ENCODE measurements around the gene TGM6. TPM values are rescaled to one million over a fixed set of nuclear protein-coding genes. Genes with fewer than 3 reads are reported as not detected.

Gene TGM6
- total RNA-seq, 4 donors from 2014 or later = not detected

DNA sequence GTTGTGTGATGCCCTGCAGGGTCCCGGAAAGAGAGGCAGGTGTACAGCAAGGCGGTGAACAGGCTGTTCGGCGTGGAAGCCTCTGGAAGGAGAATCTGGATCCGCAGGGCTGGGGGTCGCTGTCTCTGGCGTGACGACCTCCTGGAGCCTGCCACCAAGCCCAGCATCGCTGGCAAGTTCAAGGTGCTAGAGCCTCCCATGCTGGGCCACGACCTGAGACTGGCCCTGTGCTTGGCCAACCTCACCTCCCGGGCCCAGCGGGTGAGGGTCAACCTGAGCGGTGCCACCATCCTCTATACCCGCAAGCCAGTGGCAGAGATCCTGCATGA, 36.5 kb downstream of the TGM6 start:
- no peaks in the 10 kb centered on the region for H3K4me1 ChIP-seq
- intact Hi-C loops (cut with DNase I) = no loop called here
- no peaks in the 10 kb centered on the region for H3K9me3 ChIP-seq
- TF ChIP-seq, protein P1, sequence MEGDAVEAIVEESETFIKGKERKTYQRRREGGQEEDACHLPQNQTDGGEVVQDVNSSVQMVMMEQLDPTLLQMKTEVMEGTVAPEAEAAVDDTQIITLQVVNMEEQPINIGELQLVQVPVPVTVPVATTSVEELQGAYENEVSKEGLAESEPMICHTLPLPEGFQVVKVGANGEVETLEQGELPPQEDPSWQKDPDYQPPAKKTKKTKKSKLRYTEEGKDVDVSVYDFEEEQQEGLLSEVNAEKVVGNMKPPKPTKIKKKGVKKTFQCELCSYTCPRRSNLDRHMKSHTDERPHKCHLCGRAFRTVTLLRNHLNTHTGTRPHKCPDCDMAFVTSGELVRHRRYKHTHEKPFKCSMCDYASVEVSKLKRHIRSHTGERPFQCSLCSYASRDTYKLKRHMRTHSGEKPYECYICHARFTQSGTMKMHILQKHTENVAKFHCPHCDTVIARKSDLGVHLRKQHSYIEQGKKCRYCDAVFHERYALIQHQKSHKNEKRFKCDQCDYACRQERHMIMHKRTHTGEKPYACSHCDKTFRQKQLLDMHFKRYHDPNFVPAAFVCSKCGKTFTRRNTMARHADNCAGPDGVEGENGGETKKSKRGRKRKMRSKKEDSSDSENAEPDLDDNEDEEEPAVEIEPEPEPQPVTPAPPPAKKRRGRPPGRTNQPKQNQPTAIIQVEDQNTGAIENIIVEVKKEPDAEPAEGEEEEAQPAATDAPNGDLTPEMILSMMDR (IDR thresholded peaks at IDR 0.05) = no peak
- no peak for TF ChIP-seq POLR2A (IDR thresholded peaks at IDR 0.05)
- H3K36me3 ChIP-seq = no peaks in the 10 kb centered on the region
- no peak overlapping the region for H3K4me3 ChIP-seq (replicated peaks in 1 of 3)
- no peak for DNase-seq
- H3K27me3 ChIP-seq = no peaks in the 10 kb centered on the region
- 88 to 93% methylated on average over 5 to 13 of the region's 14 CpGs for WGBS, 2 donors
- H3K27ac ChIP-seq = no peak overlapping the region

DNA sequence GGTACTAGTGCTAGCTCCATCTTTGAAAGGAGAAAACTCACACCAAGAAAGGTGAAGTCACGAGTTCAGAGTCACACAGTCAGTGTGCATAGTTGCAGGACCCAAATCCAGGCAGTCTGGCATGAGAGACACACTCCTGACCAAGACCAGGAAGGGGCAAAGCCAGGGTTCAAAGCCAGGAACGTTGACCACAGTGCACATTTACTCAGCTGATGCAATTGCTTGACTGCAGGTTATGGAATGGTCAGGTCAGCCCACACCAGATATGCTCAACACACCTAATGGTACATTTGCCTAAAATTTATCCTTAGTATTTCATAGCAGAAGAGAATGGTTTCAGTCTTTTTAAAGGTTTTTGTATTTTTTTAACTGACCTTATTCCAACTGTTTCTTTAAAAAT, 37.7 kb downstream of the TGM6 start:
- Histone ChIP-seq H3K4me1 (no peaks in the 10 kb centered on the region), H3K4me3 (replicated peaks in 1 of 3) (no peak overlapping the region), H3K36me3 (no peaks in the 10 kb centered on the region), H3K9me3 (no peaks in the 10 kb centered on the region), H3K27me3 (no peaks in the 10 kb centered on the region), H3K27ac (no peak overlapping the region)
- intact Hi-C loops (cut with DNase I) = no loop called here
- DNase-seq = no peak
- no peak for TF ChIP-seq POLR2A (IDR thresholded peaks at IDR 0.05)
- TF ChIP-seq, protein P1 (IDR thresholded peaks at IDR 0.05) = no peak
- 50 to 61% methylated on average over 1 to 2 of the region's 2 CpGs for WGBS, 2 donors

DNA sequence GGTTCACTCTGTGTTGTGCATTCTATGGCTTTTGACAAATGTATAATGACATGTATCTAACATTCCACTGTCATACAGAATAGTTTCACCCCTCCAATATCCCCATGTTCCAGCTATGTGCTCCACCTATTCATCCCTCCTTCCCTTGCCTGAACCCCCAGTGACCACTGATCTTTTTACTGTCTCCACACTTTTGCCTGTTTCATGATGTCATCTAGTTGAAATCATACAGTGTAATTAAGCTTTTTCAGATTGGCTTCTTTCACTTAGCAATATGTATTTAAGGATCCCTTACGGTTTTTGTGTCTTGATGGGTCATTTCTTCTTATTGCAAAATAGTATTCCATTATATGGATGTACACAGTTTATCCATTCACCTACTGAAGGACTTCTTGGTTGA, 39.8 kb downstream of the TGM6 start:
- Histone ChIP-seq H3K9me3 (no peaks in the 10 kb centered on the region), H3K27me3 (no peaks in the 10 kb centered on the region), H3K4me1 (no peaks in the 10 kb centered on the region), H3K4me3 (replicated peaks in 1 of 3) (no peak overlapping the region), H3K27ac (no peak overlapping the region), H3K36me3 (no peaks in the 10 kb centered on the region)
- 69 to 74% methylated on average over 1 of the region's 1 CpG for WGBS, 2 donors
- TF ChIP-seq, protein P1 (IDR thresholded peaks at IDR 0.05) = no peak
- no peak for TF ChIP-seq POLR2A (IDR thresholded peaks at IDR 0.05)
- intact Hi-C loops (cut with DNase I) = no loop called here
- DNase-seq = no peak

DNA sequence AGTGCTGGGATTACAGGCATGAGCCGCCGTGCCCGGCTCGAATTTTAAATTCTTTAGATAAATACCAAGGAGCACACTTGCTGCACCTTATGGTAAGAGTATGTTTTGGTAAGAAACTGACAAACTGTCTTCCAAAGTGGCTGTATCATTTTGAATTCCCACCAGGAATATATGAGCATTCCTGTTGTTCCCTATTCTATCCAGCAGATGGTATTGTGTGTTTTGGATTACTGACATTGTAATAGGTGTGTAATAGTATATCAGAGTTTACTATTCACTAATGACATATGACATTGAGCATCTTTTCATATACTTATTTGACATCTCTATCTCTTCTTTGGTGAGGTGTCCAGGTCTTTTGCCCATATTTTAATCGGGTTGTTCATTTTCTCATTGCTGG, 40.5 kb downstream of the TGM6 start:
- Histone ChIP-seq H3K4me1 (no peaks in the 10 kb centered on the region), H3K9me3 (no peaks in the 10 kb centered on the region), H3K27ac (no peak overlapping the region), H3K27me3 (no peaks in the 10 kb centered on the region), H3K4me3 (replicated peaks in 1 of 3) (no peak overlapping the region), H3K36me3 (no peaks in the 10 kb centered on the region)
- no peak for TF ChIP-seq POLR2A (IDR thresholded peaks at IDR 0.05)
- TF ChIP-seq, protein P1 (IDR thresholded peaks at IDR 0.05) = no peak
- intact Hi-C loops (cut with DNase I) = no loop called here
- whole genome bisulfite sequencing, 2 donors = 87 to 89% methylated on average over 5 of the region's 5 CpGs
- DNase-seq = no peak

DNA sequence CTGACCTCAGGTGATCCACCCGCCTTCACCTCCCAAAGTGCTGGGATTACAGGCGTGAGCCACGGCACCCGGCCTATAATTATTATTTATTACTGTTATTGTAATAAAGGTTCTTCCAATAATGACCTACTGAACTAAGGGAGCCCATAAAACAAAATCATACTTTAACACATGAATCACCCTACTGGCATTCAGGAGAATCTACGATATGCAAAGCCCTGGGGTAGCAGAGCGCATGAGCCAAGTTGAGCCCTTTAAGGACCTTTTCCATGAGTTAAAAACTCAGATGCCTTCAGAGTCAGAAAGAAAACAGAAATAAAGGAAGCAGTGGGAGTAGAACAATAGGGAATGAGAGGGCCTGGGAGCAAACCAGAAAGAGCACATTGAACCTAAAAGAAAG, 48.4 kb downstream of the TGM6 start:
- DNase-seq = no peak
- H3K27ac ChIP-seq = no peak overlapping the region
- H3K4me3 ChIP-seq (replicated peaks in 1 of 3) = no peak overlapping the region
- H3K4me1 ChIP-seq = no peaks in the 10 kb centered on the region
- no peaks in the 10 kb centered on the region for H3K36me3 ChIP-seq
- H3K9me3 ChIP-seq = no peaks in the 10 kb centered on the region
- 88 to 89% methylated on average over 6 of the region's 6 CpGs for WGBS, 2 donors
- H3K27me3 ChIP-seq = no peaks in the 10 kb centered on the region
- intact Hi-C loops (cut with DNase I) = no loop called here
- TF ChIP-seq, protein P1 (IDR thresholded peaks at IDR 0.05) = no peak
- no peak for TF ChIP-seq POLR2A (IDR thresholded peaks at IDR 0.05)
